SK-N-SH (cell line): ENCODE measurements around the gene NDFIP1. TPM values are rescaled to one million over a fixed set of nuclear protein-coding genes. Genes with fewer than 3 reads are reported as not detected.

ENCODE experiments used
- CTCF ChIA-PET: fragments of 300-600, 350-600 bp; formaldehyde crosslinking; extraction: SDS; loops from one replicate; lab custom pipeline; 2021; lab: Yijun Ruan, JAX
- POLR2A ChIA-PET: fragments of 350-600 bp; sonication (Branson Sonifier 250); formaldehyde crosslinking; extraction: SDS; loops from one replicate; lab custom pipeline; 2020; ENCODE audit warnings: antibody characterized with exemption, inconsistent platforms; lab: Yijun Ruan, JAX
- DNase-seq: peaks from one replicate; pipeline ENCODE4 v3.0.0; 2012
- H2AFZ ChIP-seq: fragments of 200-600 bp; sonication (generic); 2 replicates; pipeline ENCODE4 v1.8.1; 2016; ENCODE audit warnings: antibody characterized with exemption, mild to moderate bottlenecking, low read depth
- H3F3A ChIP-seq: fragments of 200-600 bp; sonication (generic); replicated peaks from 2 replicates; pipeline ENCODE3; 2016; ENCODE audit warnings: antibody characterized with exemption, mild to moderate bottlenecking; ENCODE audit not compliant: insufficient read depth
- H3K27ac ChIP-seq, 2 experiments: fragments of 200-500 bp in 1 of 2; fragments of 200-600 bp in 1 of 2; sonication (Bioruptor generic) in 1 of 2; sonication (generic), shearing (Covaris generic) in 1 of 2; 2 replicates each; pipeline versions ENCODE4 v1.5.1 to v1.6.1; 2014 to 2016; ENCODE audit warnings: low read depth in 2 of 2, inconsistent platforms in 1 of 2, low read length in 1 of 2, mild to moderate bottlenecking in 1 of 2, mixed read lengths in 1 of 2
- H3K27me3 ChIP-seq: fragments of 200-600 bp; sonication (generic), shearing (Covaris generic); 2 replicates; pipeline ENCODE4 v1.6.1; 2016; ENCODE audit warnings: mixed run types; ENCODE audit not compliant: insufficient read depth
- H3K36me3 ChIP-seq, 2 experiments: fragments of 200-500 bp in 1 of 2; fragments of 200-600 bp in 1 of 2; sonication (Bioruptor generic) in 1 of 2; sonication (generic) in 1 of 2; replicated peaks in 1 of 2; 2 replicates each; pipeline versions ENCODE3 to v1.5.1; 2014 to 2016; ENCODE audit warnings: low read length in 1 of 2, mild to moderate bottlenecking in 1 of 2; ENCODE audit not compliant: insufficient read depth in 2 of 2, control insufficient read depth in 1 of 2
- H3K4me1 ChIP-seq, 2 experiments: fragments of 200-500 bp in 1 of 2; fragments of 200-600 bp in 1 of 2; sonication (Bioruptor generic) in 1 of 2; sonication (generic), shearing (Covaris generic) in 1 of 2; 2 replicates each; pipeline versions ENCODE4 v1.5.1 to v1.6.1; 2014 to 2016; ENCODE audit warnings: low read depth in 1 of 2, low read length in 1 of 2, mixed run types in 1 of 2; ENCODE audit not compliant: insufficient read depth in 2 of 2, control insufficient read depth in 1 of 2
- H3K4me2 ChIP-seq: fragments of 200-600 bp; sonication (generic), shearing (Covaris generic); 2 replicates; pipeline ENCODE4 v1.6.1; 2017; ENCODE audit warnings: mixed run types
- H3K4me3 ChIP-seq, 2 experiments: fragments of 200-500 bp in 1 of 2; fragments of 200-600 bp in 1 of 2; sonication (Bioruptor generic) in 1 of 2; sonication (generic), shearing (Covaris generic) in 1 of 2; 2 replicates each; pipeline versions ENCODE4 v1.5.1 to v1.8.1; 2014 to 2016; ENCODE audit warnings: low read depth in 2 of 2, inconsistent platforms in 1 of 2, low read length in 1 of 2, mild to moderate bottlenecking in 1 of 2, mixed read lengths in 1 of 2, moderate library complexity in 1 of 2
- H3K79me2 ChIP-seq: fragments of 200-600 bp; sonication (generic); 2 replicates; pipeline ENCODE4 v1.8.1; 2017; ENCODE audit warnings: mild to moderate bottlenecking; ENCODE audit not compliant: insufficient read depth
- H3K9ac ChIP-seq: fragments of 200-600 bp; sonication (generic); 2 replicates; pipeline ENCODE4 v1.6.1; 2017; ENCODE audit warnings: mixed run types
- H3K9me2 ChIP-seq: fragments of 200-600 bp; sonication (generic); 2 replicates; pipeline ENCODE4 v1.6.1; 2017; ENCODE audit warnings: mixed run types
- H3K9me3 ChIP-seq: fragments of 200-600 bp; sonication (generic); 2 replicates; pipeline ENCODE4 v1.6.1; 2017; ENCODE audit warnings: mixed run types, mild to moderate bottlenecking, moderate library complexity
- H4K20me1 ChIP-seq: fragments of 200-600 bp; sonication (generic); 2 replicates; pipeline ENCODE4 v1.6.1; 2017; ENCODE audit warnings: mild to moderate bottlenecking, mixed run types; ENCODE audit not compliant: insufficient read depth
- CHD2 ChIP-seq: fragments of 150-350 bp; IDR thresholded peaks from 2 replicates; pipeline ENCODE4 v1.6.1; 2018; ENCODE audit warnings: low read length; ENCODE audit not compliant: partially characterized antibody
- CTCF ChIP-seq: fragments of 200-600 bp; sonication (generic); IDR thresholded peaks from 2 replicates; pipeline ENCODE4 v1.6.1; 2017; ENCODE audit warnings: antibody characterized with exemption, mild to moderate bottlenecking, moderate library complexity
- ELF1 ChIP-seq: IDR thresholded peaks from 2 replicates; pipeline ENCODE4 v1.4.0; 2012
- EP300 ChIP-seq, 2 experiments: IDR thresholded peaks; 2 replicates each; pipeline versions ENCODE4 v1.4.0 to v1.6.1; 2012; ENCODE audit warnings: borderline replicate concordance in 1 of 2, low read depth in 1 of 2, low read length in 1 of 2
- GABPA ChIP-seq: IDR thresholded peaks from 2 replicates; pipeline ENCODE4 v1.4.0; 2012; ENCODE audit warnings: low read depth, mild to moderate bottlenecking
- GATA2 ChIP-seq: sonication (generic); formaldehyde crosslinking; IDR thresholded peaks from 2 replicates; pipeline ENCODE4 v1.5.0; 2020; ENCODE audit warnings: mild to moderate bottlenecking, missing genetic modification reagents
- JUND ChIP-seq: IDR thresholded peaks from 2 replicates; pipeline ENCODE4 v1.4.0; 2012
- MAX ChIP-seq: IDR thresholded peaks from 2 replicates; pipeline ENCODE4 v1.4.0; 2012; ENCODE audit warnings: low read depth
- NRF1 ChIP-seq: IDR thresholded peaks from 2 replicates; pipeline ENCODE4 v1.6.1; 2012; ENCODE audit warnings: low read depth, mild to moderate bottlenecking, low read length
- PBX3 ChIP-seq: IDR thresholded peaks from 2 replicates; pipeline ENCODE4; 2012
- RAD21 ChIP-seq: IDR thresholded peaks from 2 replicates; pipeline ENCODE4 v1.6.1; 2012; ENCODE audit warnings: mild to moderate bottlenecking, low read length
- RCOR1 ChIP-seq: fragments of 150-350 bp; IDR thresholded peaks from 2 replicates; pipeline ENCODE4 v1.6.1; 2017; ENCODE audit warnings: antibody characterized with exemption, low read length
- SMC3 ChIP-seq: IDR thresholded peaks from 2 replicates; pipeline ENCODE4 v1.6.1; 2012; ENCODE audit warnings: low read depth, low read length, improper control_type of control experiment
- USF1 ChIP-seq: IDR thresholded peaks from 2 replicates; pipeline ENCODE4 v1.4.0; 2012; ENCODE audit warnings: low read depth, borderline replicate concordance
- YY1 ChIP-seq: IDR thresholded peaks from 2 replicates; pipeline ENCODE4 v1.4.0; 2012; ENCODE audit warnings: low read depth, mild to moderate bottlenecking
- ZBTB33 ChIP-seq: IDR thresholded peaks from 2 replicates; pipeline ENCODE4 v1.4.0; 2012; ENCODE audit warnings: low read depth, borderline replicate concordance
- WGBS: methylation state at CpG from one replicate; pipeline ENCODE4 v1.1.6; 2017; ENCODE audit warnings: low lambda C conversion rate; 5-methylcytosine and 5-hydroxymethylcytosine counted together
- polyA plus RNA-seq, 3 experiments: library from polyadenylated mRNA; depleted of rRNA; stranded (reverse); fragments of >200 nt; gene quantifications; 2 replicates each; pipeline ENCODE4 v1.2.3, GENCODE V29; 2012

The NDFIP1 gene
- polyA plus RNA-seq, 1 of the 3 experiments (the other 2 are of a cell fraction): 40.0 TPM

- POLR2A ChIA-PET: no interaction called here
- H2AFZ ChIP-seq: no peak overlapping the region
- H3K4me2 ChIP-seq: no peak overlapping the region
- H3K4me3 ChIP-seq: no peak overlapping the region
- no peaks in the 10 kb centered on the region for H3K36me3 ChIP-seq
- TF ChIP-seq MAX: no peak
- TF ChIP-seq, all 33 proteins: peak for 0
- no peaks in the 10 kb centered on the region for H3K79me2 ChIP-seq
- WGBS: 73% methylated on average over 6 of the region's 8 CpGs
- no peaks in the 10 kb centered on the region for H3K9me2 ChIP-seq
- H3K27ac ChIP-seq: no peak overlapping the region; a peak in 1 of 4 replicates
- no peaks in the 10 kb centered on the region for H4K20me1 ChIP-seq
- no peaks in the 10 kb centered on the region for H3K27me3 ChIP-seq
- no peaks in the 10 kb centered on the region for H3K9me3 ChIP-seq
- DNase-seq: no peak
- no peak overlapping the region for H3K9ac ChIP-seq
- CTCF ChIA-PET: interaction anchor here (0.9 kb wide), 1 partner anchor 132 kb away, joined by 3 read pairs; no protein-coding TSS in a partner anchor
- H3F3A ChIP-seq: no peaks in the 10 kb centered on the region
- H3K4me1 ChIP-seq: peaks cover 0 to 29% of the 10 kb centered on the region in 2 experiments; a peak in 2 of 4 replicates
Observed at GRCh38 chr5:142189813-142190212, 81.2 kb downstream of the NDFIP1 start.

GRCh38 chr5:142191776-142192175, 83.2 kb downstream of the NDFIP1 start:
- DNase-seq: no peak
- ChIA-PET POLR2A (no interaction called here), CTCF (interaction anchor here (1.1 kb wide), 1 partner anchor 357 kb away, joined by 3 read pairs; no protein-coding TSS in a partner anchor)
- Histone ChIP-seq H3K36me3 (no peaks in the 10 kb centered on the region), H4K20me1 (no peaks in the 10 kb centered on the region), H3K9ac (no peak overlapping the region), H3K27me3 (no peaks in the 10 kb centered on the region), H3K79me2 (no peaks in the 10 kb centered on the region), H3K27ac (no peak overlapping the region), H3K9me2 (no peaks in the 10 kb centered on the region), H3F3A (no peaks in the 10 kb centered on the region), H3K4me1 (peaks cover 0 to 11% of the 10 kb centered on the region in 2 experiments; a peak in 1 of 4 replicates), H2AFZ (no peak overlapping the region), H3K4me2 (no peak overlapping the region), H3K9me3 (no peaks in the 10 kb centered on the region), H3K4me3 (no peak overlapping the region)
- TF ChIP-seq USF1 (no peak), SMC3 (no peak), GATA2 (CRISPR knock-in tag) (no peak), YY1 (no peak), MAX (no peak), ZBTB33 (no peak), EP300 (IDR thresholded peaks at IDR 0.05; ENCODE audit: borderline replicate concordance in 1 of 2, low read depth in 1 of 2, low read length in 1 of 2) (no peak), CHD2 (no peak), GABPA (no peak), RAD21 (no peak), NRF1 (no peak), CTCF (no peak), RCOR1 (no peak), PBX3 (no peak), JUND (no peak), ELF1 (no peak)
- WGBS: 83% methylated on average over 5 of the region's 5 CpGs
